HG03095 (cell line): Measurements from ENCODE around the gene MIPEP.

Experiments used
- ATAC-seq: cut with Tn5 transposase; IDR thresholded peaks from one replicate; pipeline ENCODE4 v1.9.1; 2021; ENCODE audit warnings: moderate library complexity; ENCODE audit not compliant: unreplicated experiment

The MIPEP gene

DNA sequence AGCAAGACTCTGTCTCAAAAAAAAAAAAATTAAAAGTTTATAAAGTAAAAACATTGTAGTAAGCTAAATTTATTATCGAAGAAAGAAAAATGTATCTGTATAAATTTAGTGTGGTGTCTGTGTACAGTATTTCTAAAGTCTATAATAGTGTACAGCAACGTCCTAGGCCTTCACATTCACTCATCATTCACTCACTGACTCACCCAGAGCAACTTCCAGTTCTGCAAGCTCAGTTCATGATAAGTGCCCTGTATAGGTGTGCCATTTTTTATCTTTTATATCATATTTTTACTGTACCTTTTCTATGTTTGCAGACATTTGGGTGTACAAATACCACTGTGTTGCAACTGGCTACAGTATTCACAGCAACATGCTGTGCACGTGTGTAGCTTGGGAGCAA lies 200.9 kb downstream of the MIPEP start:
- ATAC-seq = no peak

DNA sequence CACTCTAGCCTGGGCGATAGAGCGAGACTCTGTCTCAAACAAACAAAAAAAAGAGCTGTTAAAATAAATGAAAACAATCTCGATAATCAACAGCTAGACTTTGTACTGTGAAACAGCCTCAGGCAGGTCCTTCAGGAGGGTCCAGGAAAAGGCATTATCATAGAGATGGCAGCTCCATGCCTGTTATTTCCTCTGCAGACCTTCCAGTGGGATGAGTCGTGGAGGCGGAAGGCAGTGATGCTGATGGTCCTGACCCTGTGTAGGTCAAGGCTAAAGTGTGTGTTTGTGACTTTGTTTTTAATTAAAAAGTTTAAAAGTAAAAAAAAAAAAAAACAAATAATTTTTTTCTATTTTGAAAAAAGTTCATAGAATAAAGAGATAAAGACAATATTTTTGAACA lies 201.6 kb downstream of the MIPEP start:
- no peak for ATAC-seq

DNA sequence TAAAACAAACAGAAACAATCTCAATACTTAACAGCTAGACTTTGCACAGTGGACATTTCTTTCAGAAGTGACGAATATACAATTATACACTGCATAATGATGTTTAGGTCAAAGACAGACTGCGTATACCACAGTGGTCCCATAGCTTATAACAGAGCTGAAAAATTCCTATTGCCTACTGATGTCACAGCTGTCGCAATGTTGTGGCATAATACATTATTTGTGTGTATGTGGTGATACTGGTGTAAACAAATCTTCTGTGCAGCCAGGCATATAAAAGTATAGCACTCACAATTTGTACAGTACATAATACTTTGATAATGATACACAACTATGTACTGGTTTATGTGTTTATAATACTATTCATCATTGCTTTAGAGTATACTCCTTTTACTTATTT lies 202.3 kb downstream of the MIPEP start:
- ATAC-seq = no peak

DNA sequence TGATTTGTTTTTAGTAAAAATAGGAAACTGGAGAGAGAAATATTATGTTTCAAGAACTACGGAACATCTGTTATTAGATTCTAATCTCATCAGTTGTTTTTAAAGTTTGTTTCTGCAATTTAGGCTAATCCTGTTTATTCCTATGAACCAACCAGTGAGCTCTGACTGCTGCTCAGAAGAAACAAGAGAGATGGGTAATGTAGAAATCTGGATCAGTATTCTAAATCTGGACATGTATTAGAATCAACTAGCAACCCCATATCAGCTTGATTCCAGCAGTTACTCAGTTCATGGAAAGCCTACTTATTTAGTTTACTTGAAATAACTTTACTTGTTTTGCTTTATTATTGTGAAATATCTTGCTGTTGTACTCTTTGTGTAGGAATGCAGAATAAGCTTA lies 203.8 kb downstream of the MIPEP start:
- no peak for ATAC-seq

DNA sequence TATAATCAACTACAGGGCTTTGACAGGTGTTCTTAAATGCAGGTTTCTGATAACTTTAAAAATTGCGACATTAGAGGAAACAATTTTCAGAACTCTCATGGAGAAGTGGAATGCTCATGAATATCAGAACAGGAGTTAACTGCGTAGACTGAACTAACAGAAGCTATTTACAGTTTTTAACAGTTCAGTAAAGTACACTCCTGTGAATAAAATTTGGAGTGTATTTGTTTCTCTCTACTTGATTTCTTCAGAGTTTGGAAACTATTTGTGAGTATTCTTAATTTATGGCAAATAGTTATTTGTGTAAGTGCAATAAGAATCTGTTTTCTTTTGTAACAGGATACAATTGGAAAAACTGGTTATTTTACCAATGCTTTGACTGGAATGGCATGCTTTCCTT lies 204.6 kb downstream of the MIPEP start:
- no peak for ATAC-seq

DNA sequence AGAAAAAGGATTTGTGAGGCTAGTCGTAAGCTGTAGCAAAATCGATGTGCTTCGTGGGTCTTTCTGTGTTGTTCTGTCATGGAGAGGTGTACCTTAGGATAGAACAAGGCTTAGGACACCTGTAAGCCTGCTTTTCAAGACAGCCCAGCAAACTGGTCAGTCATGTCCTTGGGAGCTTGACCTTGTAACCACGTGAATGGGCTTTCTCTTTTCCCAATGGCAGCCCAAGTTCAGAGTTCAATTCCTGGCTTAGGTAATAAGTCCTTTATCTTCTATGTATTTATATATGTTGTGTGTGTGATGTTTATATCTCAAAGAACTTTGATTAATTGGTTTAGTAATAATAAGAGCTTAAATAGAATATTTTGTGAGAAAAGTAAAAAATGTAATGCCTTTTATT lies 206.1 kb downstream of the MIPEP start:
- no peak for ATAC-seq

DNA sequence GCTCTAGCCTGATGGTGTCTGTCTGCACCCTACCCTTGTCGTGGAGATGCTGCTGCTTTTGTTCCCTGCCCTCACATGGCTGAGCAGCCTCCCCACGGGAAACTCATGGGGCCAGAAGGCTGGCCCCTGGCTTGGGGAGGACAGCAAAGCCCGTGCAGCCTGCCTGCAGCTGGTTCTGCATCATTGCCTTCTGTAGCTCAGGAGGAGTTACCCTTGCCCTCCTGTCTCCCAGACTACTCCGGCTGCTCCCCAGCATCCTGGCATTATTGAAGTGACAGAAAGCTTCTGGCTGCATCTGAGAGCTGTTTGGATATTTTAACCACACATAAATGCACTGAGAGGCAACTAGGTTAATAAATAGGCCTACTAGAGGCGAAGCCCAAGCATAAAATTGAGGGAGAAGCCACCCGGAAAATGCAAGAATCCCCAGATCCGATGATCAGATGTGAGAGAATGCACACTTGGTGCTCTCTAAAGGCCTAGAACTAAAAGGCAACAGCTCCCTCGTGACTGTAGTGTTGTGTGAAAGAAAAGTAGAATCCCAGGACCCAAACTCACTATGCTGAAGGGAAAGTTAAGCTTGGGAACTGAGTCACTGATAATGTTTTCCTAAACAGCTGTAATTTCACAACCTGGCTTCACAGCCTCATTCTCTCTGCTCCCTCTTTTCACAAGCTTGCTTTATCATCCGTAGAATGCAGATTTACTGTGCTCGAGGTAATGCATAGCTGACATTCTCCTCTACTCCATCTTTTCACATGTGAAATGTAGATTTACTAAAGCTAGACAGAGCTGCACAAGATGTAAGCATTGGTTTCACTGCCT lies 208.1 kb downstream of the MIPEP start:
- ATAC-seq = no peak
